GM12878 (cell line): ENCODE data around the gene ADGRB2. TPM values are rescaled to one million over a fixed set of nuclear protein-coding genes. Genes with fewer than 3 reads are reported as not detected.

Experiments used
- ATAC-seq: fragments of 200-7000 bp; cut with Tn5 transposase; 3 replicates; pipeline ENCODE4 v1.9.1; 2020; ENCODE audit warnings: mild to moderate bottlenecking, moderate library complexity
- BruUV-seq: library from RNA; stranded (reverse); fragments of 400-500 nt; replicated peaks from 2 replicates; lab custom pipeline; 2021; lab: Mats Ljungman, UMichigan
- CTCF ChIA-PET: fragments of 300-600 bp; sonication (Branson Sonifier 250); formaldehyde crosslinking; extraction: SDS; loops from one replicate; lab custom pipeline; 2021; ENCODE audit warnings: inconsistent platforms; lab: Yijun Ruan, JAX
- POLR2A ChIA-PET: fragments of 350-600 bp; formaldehyde crosslinking; extraction: SDS; loops from one replicate; lab custom pipeline; 2021; ENCODE audit warnings: inconsistent platforms; lab: Charles Lee
- RAD21 ChIA-PET: fragments of 300-600 bp; sonication (Branson Sonifier 250); formaldehyde crosslinking; loops from one replicate; lab custom pipeline; 2023; ENCODE audit warnings: antibody characterized with exemption; ENCODE audit not compliant: unreplicated experiment; lab: Charles Lee
- SMC1A ChIA-PET: fragments of 300-600 bp; sonication (Branson Sonifier 250); formaldehyde crosslinking; loops from one replicate; lab custom pipeline; 2023; ENCODE audit not compliant: unreplicated experiment, uncharacterized antibody; lab: Charles Lee
- DNase-seq: peaks from one replicate; pipeline ENCODE4 v3.0.0-alpha.2; 2011; ENCODE audit warnings: low read depth, low spot score
- FAIRE-seq: peaks from 3 replicates; lab custom pipeline; 2011; peaks lifted over from hg19 to GRCh38; lab: Jason Lieb, UNC
- H2AFZ ChIP-seq: 2 replicates; pipeline ENCODE4 v1.6.0; 2011; ENCODE audit warnings: low read depth, low read length, control low read depth; ENCODE audit not compliant: control insufficient read depth
- H3K27ac ChIP-seq: 2 replicates; pipeline ENCODE4 v1.5.1; 2011; ENCODE audit warnings: control low read depth; ENCODE audit not compliant: control insufficient read depth, insufficient read depth
- H3K27me3 ChIP-seq, 2 experiments: replicated peaks in 1 of 2; 2 replicates each; pipeline versions ENCODE4 v1.6.0 to v1.6.1; 2011; ENCODE audit warnings: low read length in 1 of 2; ENCODE audit not compliant: control insufficient read depth in 2 of 2, insufficient read depth in 2 of 2
- H3K36me3 ChIP-seq, 2 experiments: 2 replicates each; pipeline ENCODE4 v1.5.1; 2011; ENCODE audit warnings: low read length in 1 of 2; ENCODE audit not compliant: control insufficient read depth in 2 of 2, insufficient read depth in 2 of 2
- H3K4me1 ChIP-seq: 2 replicates; pipeline ENCODE4 v1.6.1; 2011; ENCODE audit warnings: mild to moderate bottlenecking, low read length, moderate library complexity, mixed read lengths; ENCODE audit not compliant: control insufficient read depth, insufficient read depth
- H3K4me2 ChIP-seq: 2 replicates; pipeline ENCODE4 v1.6.0; 2011; ENCODE audit warnings: control low read depth; ENCODE audit not compliant: control insufficient read depth, insufficient read depth
- H3K4me3 ChIP-seq: fragments of 200-600 bp; sonication (generic); 2 replicates; pipeline ENCODE4 v1.5.1; 2016
- H3K79me2 ChIP-seq: 2 replicates; pipeline ENCODE4 v1.6.0; 2011; ENCODE audit warnings: low read length; ENCODE audit not compliant: control insufficient read depth, insufficient read depth
- H3K9ac ChIP-seq: 2 replicates; pipeline ENCODE4 v1.8.0; 2011; ENCODE audit warnings: low read length, control low read depth, mixed read lengths; ENCODE audit not compliant: control insufficient read depth, insufficient read depth
- H3K9me3 ChIP-seq: replicated peaks from 3 replicates; pipeline ENCODE4 v1.5.1; 2011; ENCODE audit warnings: mild to moderate bottlenecking, low read length; ENCODE audit not compliant: control insufficient read depth, insufficient read depth
- H4K20me1 ChIP-seq: 2 replicates; pipeline ENCODE4 v1.6.0; 2011; ENCODE audit not compliant: control insufficient read depth, insufficient read depth
- PBX3 ChIP-seq: IDR thresholded peaks from 2 replicates; pipeline ENCODE4 v1.6.1; 2011; ENCODE audit warnings: mild to moderate bottlenecking, low read depth, low read length, moderate library complexity; ENCODE audit not compliant: insufficient replicate concordance
- ZNF274 ChIP-seq: IDR thresholded peaks from one replicate; pipeline ENCODE4 v1.8.0; 2011; ENCODE audit not compliant: insufficient read length, insufficient read depth
- WGBS: methylation state at CpG from one replicate; pipeline ENCODE4 v1.1.6; 2016; ENCODE audit warnings: low lambda C conversion rate; ENCODE audit not compliant: insufficient replicate concordance, insufficient coverage; ENCODE audit errors: missing lambda C conversion rate; 5-methylcytosine and 5-hydroxymethylcytosine counted together
- in situ Hi-C: fragments of 300-500 bp; cut with MboI; formaldehyde crosslinking; loops from 9 replicates; pipeline ENCODE4 v1.14.3; 2018; ENCODE audit warnings: mixed read lengths
- intact Hi-C: fragments of 100-400 bp; cut with micrococcal nuclease; formaldehyde crosslinking; loops from one replicate; pipeline ENCODE4 v1.14.2; 2022; ENCODE audit not compliant: unreplicated experiment
- polyA plus RNA-seq, 11 experiments: library from polyadenylated mRNA; depleted of rRNA in 4 of 11; unstranded in 6 of 11; stranded (reverse) in 5 of 11; fragments of >200 nt; fragmentation: Nextera tagmentation in 4 of 11; fragmentation: Illumina TruSeq in 1 of 11; extraction: Ambion mirVana in 4 of 11; extraction: Trizol in 1 of 11; gene quantifications; 1 replicate in 1 of 11; 2 replicates in 10 of 11; pipeline versions ENCODE4 v1.2.1 to v1.2.3, GENCODE V29; 2011 to 2016; ENCODE audit warnings: inconsistent platforms in 2 of 11, missing spikeins in 2 of 11, low read depth in 1 of 11
- total RNA-seq, 4 experiments: library from RNA; depleted of rRNA in 3 of 4; stranded (reverse); fragments of >200 nt in 3 of 4; fragmentation: Illumina TruSeq in 1 of 4; extraction: Trizol in 1 of 4; gene quantifications; 2 replicates each; pipeline versions ENCODE4 v1.2.1 to v1.2.3, GENCODE V29; 2013 to 2021
- TF ChIP-seq, protein P1 (sequence below), 3 experiments: IDR thresholded peaks in 2 of 3; conservative IDR thresholded peaks in 1 of 3; 2 replicates each; pipeline ENCODE4 v1.5.1; 2011; ENCODE audit warnings: low read depth in 3 of 3, low read length in 3 of 3, mild to moderate bottlenecking in 3 of 3, control low read depth in 2 of 3, moderate library complexity in 2 of 3, inconsistent platforms in 1 of 3, mixed read lengths in 1 of 3; ENCODE audit not compliant: control insufficient read depth in 2 of 3, insufficient read depth in 1 of 3; ENCODE audit errors: extremely low read depth in 1 of 3

ADGRB2 gene
- total and polyA plus RNA-seq, 10 of the 15 experiments (the other 5 are each of a cell fraction or from before 2014, with no cell fraction given) = 0.11 to 0.33 (median 0.18) TPM; not detected in 4

DNA sequence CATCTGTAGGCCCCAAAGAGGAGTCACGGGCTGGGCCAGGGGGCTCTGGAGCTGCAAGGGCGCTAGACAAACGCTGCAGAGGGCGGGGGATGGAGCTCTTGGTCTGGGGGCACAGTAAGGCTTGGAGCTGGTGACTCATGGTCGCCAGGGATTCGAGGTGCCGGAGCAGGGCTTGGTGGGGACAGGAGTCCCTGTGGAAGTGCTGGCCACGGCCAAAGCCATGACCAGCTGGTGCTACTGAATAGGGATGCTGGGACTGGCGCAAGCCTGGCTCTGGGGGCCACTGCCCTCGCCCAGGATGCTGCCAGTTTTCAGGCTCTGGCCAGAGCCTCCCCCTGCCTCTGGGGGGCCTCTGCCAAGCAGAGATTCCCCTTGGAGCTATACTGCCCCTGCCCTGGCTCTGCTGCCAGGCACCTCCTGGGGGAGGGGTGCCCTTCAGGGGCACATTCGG lies 26.5 kb upstream of the ADGRB2 start:
- Histone ChIP-seq H3K9me3 (no peaks in the 10 kb centered on the region), H3K36me3 (no peaks in the 10 kb centered on the region), H3K9ac (no peak overlapping the region), H3K79me2 (no peaks in the 10 kb centered on the region), H3K27ac (no peak overlapping the region), H2AFZ (no peak overlapping the region), H3K4me1 (peaks cover 9% of the 10 kb centered on the region), H3K4me2 (no peak overlapping the region), H3K4me3 (no peak overlapping the region), H4K20me1 (no peaks in the 10 kb centered on the region), H3K27me3 (no peaks in the 10 kb centered on the region; a peak in 1 of 4 replicates)
- FAIRE-seq (no peak), ATAC-seq (no peak), DNase-seq (no peak)
- intact Hi-C loops (no loop called here), in situ Hi-C loops (no loop called here)
- POLR2A ChIA-PET = no interaction called here
- 46% methylated on average over 10 of the region's 11 CpGs for WGBS
- BruUV-seq = no TSS peak
- SMC1A ChIA-PET = interaction anchor here (2.5 to 3.7 kb wide), 3 partner anchors 126 to 173 kb away, joined by 6 to 38 read pairs (median 17); no protein-coding TSS in a partner anchor
- TF ChIP-seq PBX3 (no peak), ZNF274 (no peak)
- TF ChIP-seq, protein P1, sequence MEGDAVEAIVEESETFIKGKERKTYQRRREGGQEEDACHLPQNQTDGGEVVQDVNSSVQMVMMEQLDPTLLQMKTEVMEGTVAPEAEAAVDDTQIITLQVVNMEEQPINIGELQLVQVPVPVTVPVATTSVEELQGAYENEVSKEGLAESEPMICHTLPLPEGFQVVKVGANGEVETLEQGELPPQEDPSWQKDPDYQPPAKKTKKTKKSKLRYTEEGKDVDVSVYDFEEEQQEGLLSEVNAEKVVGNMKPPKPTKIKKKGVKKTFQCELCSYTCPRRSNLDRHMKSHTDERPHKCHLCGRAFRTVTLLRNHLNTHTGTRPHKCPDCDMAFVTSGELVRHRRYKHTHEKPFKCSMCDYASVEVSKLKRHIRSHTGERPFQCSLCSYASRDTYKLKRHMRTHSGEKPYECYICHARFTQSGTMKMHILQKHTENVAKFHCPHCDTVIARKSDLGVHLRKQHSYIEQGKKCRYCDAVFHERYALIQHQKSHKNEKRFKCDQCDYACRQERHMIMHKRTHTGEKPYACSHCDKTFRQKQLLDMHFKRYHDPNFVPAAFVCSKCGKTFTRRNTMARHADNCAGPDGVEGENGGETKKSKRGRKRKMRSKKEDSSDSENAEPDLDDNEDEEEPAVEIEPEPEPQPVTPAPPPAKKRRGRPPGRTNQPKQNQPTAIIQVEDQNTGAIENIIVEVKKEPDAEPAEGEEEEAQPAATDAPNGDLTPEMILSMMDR (IDR thresholded peaks at IDR 0.05 in 2 of 3, conservative IDR thresholded peaks at IDR 0.05 in 1 of 3; ENCODE audit: control insufficient read depth in 2 of 3, extremely low read depth in 1 of 3, insufficient read depth in 1 of 3, low read depth in 3 of 3, low read length in 3 of 3) = no peak
- RAD21 ChIA-PET = interaction anchor here (0.8 to 3.2 kb wide), 5 partner anchors 83 to 368 kb away, joined by 3 to 35 read pairs (median 9); partner anchors contain the start of gene COL16A1
- CTCF ChIA-PET = interaction anchor here (0.9 to 5.4 kb wide), 10 partner anchors 10 to 272 kb away, joined by 3 to 90 read pairs (median 12); partner anchors contain the start of gene ADGRB2
